K562 (cell line): ENCODE data around the gene SPHK1. TPM values are rescaled to one million over a fixed set of nuclear protein-coding genes. Genes with fewer than 3 reads are reported as not detected.

Experiments used
- ATAC-seq: fragments of 200-7000 bp; cut with Tn5 transposase; 3 replicates; pipeline ENCODE4 v1.9.1; 2020; ENCODE audit warnings: moderate library complexity
- BruUV-seq: library from RNA; stranded (reverse); fragments of 400-500 nt; replicated peaks from 2 replicates; lab custom pipeline; 2021; lab: Mats Ljungman, UMichigan
- CTCF ChIA-PET: fragments of 300-600 bp; formaldehyde crosslinking; extraction: SDS; loops from one replicate; lab custom pipeline; 2021; ENCODE audit warnings: low intra/inter-chr PET ratio; lab: Yijun Ruan, JAX
- POLR2A ChIA-PET: fragments of 300-600, 350-650 bp; sonication (Branson Sonifier 250); formaldehyde crosslinking; extraction: SDS; loops from one replicate; lab custom pipeline; 2021; ENCODE audit warnings: antibody characterized with exemption, inconsistent platforms; lab: Yijun Ruan, JAX
- DNase-seq, 4 experiments: peaks; one replicate each; pipeline versions ENCODE4 v3.0.0 to v3.0.0-alpha.2; 2011 to 2018; ENCODE audit warnings: low spot score in 3 of 4, mixed read lengths in 3 of 4; ENCODE audit errors: extremely low read depth in 1 of 4
- FAIRE-seq: peaks from 2 replicates; lab custom pipeline; 2011; peaks lifted over from hg19 to GRCh38; lab: Jason Lieb, UNC
- H2AFZ ChIP-seq: 2 replicates; pipeline ENCODE4 v1.6.0; 2011; ENCODE audit warnings: low read depth, low read length, control low read depth, inconsistent platforms
- H3K27ac ChIP-seq: fragments of 200-600 bp; 3 replicates; pipeline ENCODE4 v1.8.0; 2011; ENCODE audit warnings: low read depth, mild to moderate bottlenecking, control low read depth, inconsistent platforms, low read length, moderate library complexity, mixed read lengths; ENCODE audit errors: extremely low read depth
- H3K27me3 ChIP-seq, 2 experiments: fragments of 300-600 bp in 1 of 2; 2 replicates in 1 of 2; 3 replicates in 1 of 2; pipeline versions ENCODE4 v1.6.0 to v1.8.0; 2011; ENCODE audit warnings: inconsistent platforms in 2 of 2, low read length in 2 of 2, mild to moderate bottlenecking in 1 of 2, mixed read lengths in 1 of 2, moderate library complexity in 1 of 2; ENCODE audit not compliant: control insufficient read depth in 2 of 2, insufficient read depth in 2 of 2
- H3K36me3 ChIP-seq: fragments of 300-600 bp; 3 replicates; pipeline ENCODE4 v1.8.0; 2011; ENCODE audit warnings: mild to moderate bottlenecking, low read length, inconsistent platforms; ENCODE audit not compliant: control insufficient read depth, insufficient read depth
- H3K4me1 ChIP-seq, 2 experiments: fragments of 200-600 bp in 1 of 2; replicated peaks in 1 of 2; 2 replicates in 1 of 2; 3 replicates in 1 of 2; pipeline versions ENCODE4 v1.5.1 to v1.8.0; 2011; ENCODE audit warnings: inconsistent platforms in 2 of 2, low read length in 2 of 2, mild to moderate bottlenecking in 1 of 2, mixed read lengths in 1 of 2, moderate library complexity in 1 of 2; ENCODE audit not compliant: control insufficient read depth in 2 of 2, insufficient read depth in 2 of 2
- H3K4me2 ChIP-seq: 2 replicates; pipeline ENCODE4 v1.6.1; 2011; ENCODE audit warnings: low read length, control low read depth, inconsistent platforms, mixed read lengths; ENCODE audit not compliant: insufficient read depth
- H3K4me3 ChIP-seq: fragments of 200-600 bp; sonication (generic), shearing (Covaris generic); 2 replicates; pipeline ENCODE4 v1.5.1; 2016; ENCODE audit warnings: control low read depth, inconsistent platforms
- H3K79me2 ChIP-seq: fragments of 200-600 bp; 3 replicates; pipeline ENCODE4 v1.8.0; 2011; ENCODE audit warnings: low read length, inconsistent platforms; ENCODE audit not compliant: control insufficient read depth, insufficient read depth
- H3K9ac ChIP-seq, 2 experiments: 2 replicates each; pipeline versions ENCODE4 v1.6.0 to v1.6.1; 2011; ENCODE audit warnings: low read depth in 2 of 2, low read length in 2 of 2, control low read depth in 1 of 2, inconsistent platforms in 1 of 2, mild to moderate bottlenecking in 1 of 2, mixed read lengths in 1 of 2; ENCODE audit not compliant: insufficient read depth in 1 of 2
- H3K9me1 ChIP-seq: one replicate; pipeline ENCODE4 v1.6.0; 2011; ENCODE audit warnings: inconsistent platforms, mild to moderate bottlenecking, low read length, moderate library complexity; ENCODE audit not compliant: control insufficient read depth, insufficient read depth
- H3K9me3 ChIP-seq: replicated peaks from 2 replicates; pipeline ENCODE4 v1.5.1; 2011; ENCODE audit warnings: low read depth, low read length, inconsistent platforms; ENCODE audit not compliant: control insufficient read depth, insufficient read depth
- H4K20me1 ChIP-seq: replicated peaks from 2 replicates; pipeline ENCODE4 v1.6.1; 2011; ENCODE audit warnings: low read length, inconsistent platforms, mixed read lengths; ENCODE audit not compliant: control insufficient read depth, insufficient read depth
- GABPB2 ChIP-seq: fragments of 250-450 bp; sonication (Bioruptor Pico); conservative IDR thresholded peaks from 2 replicates; pipeline ENCODE4 v1.5.1; 2021; ENCODE audit warnings: mild to moderate bottlenecking
- JUN ChIP-seq, 2 experiments: sonication (generic) in 1 of 2; formaldehyde crosslinking in 1 of 2; IDR thresholded peaks; 2 replicates each; pipeline versions ENCODE4 v1.6.1 to v1.8.0; 2012 to 2022; ENCODE audit warnings: borderline replicate concordance in 2 of 2, mild to moderate bottlenecking in 2 of 2, improper control_type of control experiment in 1 of 2, low read depth in 1 of 2, low read length in 1 of 2, missing genetic modification reagents in 1 of 2
- KLF6 ChIP-seq: fragments of 250-450 bp; sonication (Bioruptor Pico); IDR thresholded peaks from 2 replicates; pipeline ENCODE4 v1.4.0; 2020; ENCODE audit warnings: mild to moderate bottlenecking, moderate library complexity, borderline replicate concordance
- ZNF224 ChIP-seq: sonication (generic); formaldehyde crosslinking; IDR thresholded peaks from 2 replicates; pipeline ENCODE4 v1.8.0; 2022; ENCODE audit warnings: mild to moderate bottlenecking, missing genetic modification reagents
- WGBS: fragments of 100-300 bp; shearing (Covaris generic); methylation state at CpG from one replicate; pipeline ENCODE4 v1.1.6; 2016; ENCODE audit warnings: low coverage, mixed read lengths; ENCODE audit not compliant: insufficient coverage; ENCODE audit errors: missing lambda C conversion rate; 5-methylcytosine and 5-hydroxymethylcytosine counted together
- in situ Hi-C: fragments of 300-500 bp; cut with MboI; formaldehyde crosslinking; loops from 4 replicates; pipeline ENCODE4 v1.15.0; 2018; ENCODE audit warnings: inconsistent platforms, mixed read lengths
- intact Hi-C: fragments of 100-400 bp; cut with micrococcal nuclease; formaldehyde crosslinking; loops from 2 replicates; pipeline ENCODE4 v1.14.2; 2022
- polyA plus RNA-seq, 8 experiments: library from polyadenylated mRNA; depleted of rRNA in 4 of 8; stranded (reverse) in 5 of 8; unstranded in 3 of 8; fragments of >200 nt; fragmentation: Nextera tagmentation in 2 of 8; fragmentation: Illumina TruSeq in 1 of 8; extraction: Ambion mirVana in 2 of 8; extraction: Trizol in 1 of 8; gene quantifications; 2 replicates each; pipeline versions ENCODE4 v1.2.1 to v1.2.3, GENCODE V29; 2011 to 2014; ENCODE audit warnings: inconsistent platforms in 1 of 8, missing spikeins in 1 of 8
- total RNA-seq, 7 experiments: library from RNA; depleted of rRNA in 6 of 7; stranded (reverse); fragments of >200 nt in 6 of 7; fragmentation: Illumina TruSeq in 2 of 7; extraction: Trizol in 2 of 7; gene quantifications; 2 replicates each; pipeline versions ENCODE4 v1.2.1 to v1.2.3, GENCODE V29; 2011 to 2021; ENCODE audit warnings: low replicate concordance in 1 of 7
- TF ChIP-seq, protein P1 (sequence below): sonication (generic); formaldehyde crosslinking; IDR thresholded peaks from 2 replicates; pipeline ENCODE4 v1.8.0; 2022; ENCODE audit warnings: missing genetic modification reagents, mild to moderate bottlenecking, moderate library complexity, borderline replicate concordance

SPHK1 gene
- total and polyA plus RNA-seq, 9 of the 15 experiments (the other 6 are each of a cell fraction or from before 2014, with no cell fraction given), result 0.21 to 60.3 (median 14.5) TPM

DNA sequence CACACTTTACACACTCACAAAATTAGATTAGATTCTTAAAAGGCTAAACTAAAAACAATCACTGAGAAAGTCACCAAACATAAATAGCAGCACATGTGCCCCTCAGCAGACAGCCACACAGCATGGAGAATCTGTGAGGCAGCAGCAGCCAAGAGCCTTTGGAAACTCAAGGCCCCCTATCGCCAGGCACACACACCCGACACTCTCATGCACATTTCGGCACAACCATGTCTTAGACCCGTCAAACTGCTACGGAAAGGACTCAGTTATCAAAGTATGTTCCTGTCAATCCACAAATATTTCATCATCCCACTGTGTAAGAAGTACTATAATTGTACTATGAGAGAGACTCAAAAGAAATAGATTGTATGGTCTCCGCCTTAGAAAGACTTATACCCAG, 47.6 kb downstream of the SPHK1 start:
- DNase-seq (no peak), ATAC-seq (no peak), FAIRE-seq (no peak)
- Histone ChIP-seq H3K4me1 (no peaks in the 10 kb centered on the region; a peak in 2 of 5 replicates), H3K27ac (no peak overlapping the region), H3K27me3 (no peaks in the 10 kb centered on the region), H3K4me3 (no peak overlapping the region), H2AFZ (no peak overlapping the region), H3K9ac (no peak overlapping the region), H3K4me2 (no peak overlapping the region), H3K79me2 (peaks cover 54% of the 10 kb centered on the region), H3K36me3 (peaks cover 4% of the 10 kb centered on the region; the same call in 1 of the 3 replicates), H4K20me1 (peaks cover 16% of the 10 kb centered on the region; the same call in 1 of the 2 replicates), H3K9me1 (no peaks in the 10 kb centered on the region), H3K9me3 (no peaks in the 10 kb centered on the region)
- no peak for TF ChIP-seq GABPB2
- TF ChIP-seq ZNF224, result no peak
- TF ChIP-seq, protein P1, sequence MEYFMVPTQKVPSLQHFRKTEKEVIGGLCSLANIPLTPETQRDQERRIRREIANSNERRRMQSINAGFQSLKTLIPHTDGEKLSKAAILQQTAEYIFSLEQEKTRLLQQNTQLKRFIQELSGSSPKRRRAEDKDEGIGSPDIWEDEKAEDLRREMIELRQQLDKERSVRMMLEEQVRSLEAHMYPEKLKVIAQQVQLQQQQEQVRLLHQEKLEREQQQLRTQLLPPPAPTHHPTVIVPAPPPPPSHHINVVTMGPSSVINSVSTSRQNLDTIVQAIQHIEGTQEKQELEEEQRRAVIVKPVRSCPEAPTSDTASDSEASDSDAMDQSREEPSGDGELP (CRISPR knock-in tag), result no peak
- TF ChIP-seq KLF6, result no peak
- TF ChIP-seq JUN (IDR thresholded peaks at IDR 0.05; ENCODE audit: borderline replicate concordance, low read depth, low read length), result no peak
- no peak for TF ChIP-seq JUN (CRISPR knock-in tag; IDR thresholded peaks at IDR 0.05; ENCODE audit: borderline replicate concordance)
- ChIA-PET POLR2A (no interaction called here), CTCF (no interaction called here)
- intact Hi-C loops, result no loop called here
- BruUV-seq, result no TSS peak
- in situ Hi-C loops, result no loop called here
- WGBS, result 72% methylated on average over 6 of the region's 6 CpGs
